IMR-90 (cell line): ENCODE data around the gene SLC22A16. TPM values are rescaled to one million over a fixed set of nuclear protein-coding genes. Genes with fewer than 3 reads are reported as not detected.
A peak's percentile ranks its signal among the peaks of the same experiment; 100 is the strongest.

Experiments
- ATAC-seq: fragments of 200-7000 bp; cut with Tn5 transposase; 2 replicates; pipeline ENCODE4 v1.9.1; 2020; ENCODE audit warnings: low read depth, mild to moderate bottlenecking, moderate library complexity
- BruUV-seq: library from RNA; stranded (reverse); fragments of 400-500 nt; replicated peaks from 2 replicates; lab custom pipeline; 2021; lab: Mats Ljungman, UMichigan
- CTCF ChIA-PET: fragments of 300-600 bp; formaldehyde crosslinking; extraction: SDS; loops from one replicate; lab custom pipeline; 2021; ENCODE audit warnings: antibody characterized with exemption; lab: Yijun Ruan, JAX
- POLR2A ChIA-PET: fragments of 300-600 bp; sonication (Branson Sonifier 250); formaldehyde crosslinking; loops from one replicate; lab custom pipeline; 2022; ENCODE audit warnings: antibody characterized with exemption; ENCODE audit not compliant: unreplicated experiment; lab: Charles Lee
- DNase-seq: peaks from one replicate; pipeline ENCODE4 v3.0.0; 2013
- H2AFZ ChIP-seq: replicated peaks from 2 replicates; pipeline ENCODE3; 2013; ENCODE audit warnings: low read length, mild to moderate bottlenecking; ENCODE audit not compliant: poor library complexity
- H2AK5ac ChIP-seq: 2 replicates; pipeline ENCODE4 v1.6.1; 2013; ENCODE audit warnings: low read depth, low read length, inconsistent platforms
- H2AK9ac ChIP-seq: replicated peaks from 2 replicates; pipeline ENCODE3; 2013; ENCODE audit warnings: mild to moderate bottlenecking, low read depth, low read length, moderate library complexity; ENCODE audit not compliant: poor library complexity
- H2BK120ac ChIP-seq: 2 replicates; pipeline ENCODE4 v1.6.1; 2013; ENCODE audit warnings: low read depth, low read length, inconsistent platforms
- H2BK15ac ChIP-seq: 3 replicates; pipeline ENCODE4 v1.6.1; 2013; ENCODE audit warnings: low read depth, low read length, inconsistent platforms
- H2BK20ac ChIP-seq: 2 replicates; pipeline ENCODE4 v1.6.1; 2013; ENCODE audit warnings: low read depth, mild to moderate bottlenecking, inconsistent platforms, low read length, moderate library complexity
- H2BK5ac ChIP-seq: 2 replicates; pipeline ENCODE4 v1.6.1; 2013; ENCODE audit warnings: mild to moderate bottlenecking, low read depth, low read length, inconsistent platforms; ENCODE audit not compliant: poor library complexity, severe bottlenecking
- H3K14ac ChIP-seq: replicated peaks from 2 replicates; pipeline ENCODE4 v1.6.1; 2013; ENCODE audit warnings: low read depth, low read length, inconsistent platforms
- H3K18ac ChIP-seq: 2 replicates; pipeline ENCODE4 v1.6.1; 2013; ENCODE audit warnings: low read depth, low read length, control low read depth
- H3K23ac ChIP-seq: 2 replicates; pipeline ENCODE4 v1.6.1; 2013; ENCODE audit warnings: low read depth, low read length, inconsistent platforms
- H3K27ac ChIP-seq: 2 replicates; pipeline ENCODE4 v1.5.1; 2013; ENCODE audit warnings: mild to moderate bottlenecking, control low read depth, low read length; ENCODE audit not compliant: insufficient read depth
- H3K27me3 ChIP-seq: 2 replicates; pipeline ENCODE4 v1.6.1; 2013; ENCODE audit warnings: low read length; ENCODE audit not compliant: control insufficient read depth, insufficient read depth
- H3K36me3 ChIP-seq: 2 replicates; pipeline ENCODE4 v1.6.1; 2013; ENCODE audit warnings: low read length, mixed read lengths; ENCODE audit not compliant: control insufficient read depth, insufficient read depth
- H3K4ac ChIP-seq: 2 replicates; pipeline ENCODE4 v1.6.1; 2013; ENCODE audit warnings: low read depth, low read length, inconsistent platforms
- H3K4me1 ChIP-seq: 2 replicates; pipeline ENCODE4 v1.6.1; 2013; ENCODE audit warnings: low read length, mixed read lengths; ENCODE audit not compliant: control insufficient read depth, insufficient read depth
- H3K4me2 ChIP-seq: 2 replicates; pipeline ENCODE4 v1.6.1; 2013; ENCODE audit warnings: low read depth, mild to moderate bottlenecking, control low read depth, low read length, moderate library complexity
- H3K4me3 ChIP-seq: 2 replicates; pipeline ENCODE4 v1.5.1; 2013; ENCODE audit warnings: low read depth, mild to moderate bottlenecking, control low read depth, low read length, moderate library complexity; ENCODE audit not compliant: insufficient read depth
- H3K56ac ChIP-seq: 2 replicates; pipeline ENCODE4 v1.6.1; 2013; ENCODE audit warnings: low read length, inconsistent platforms; ENCODE audit not compliant: insufficient read depth; ENCODE audit errors: extremely low read depth
- H3K79me1 ChIP-seq, 2 experiments: 2 replicates each; pipeline ENCODE4 v1.6.1; 2013; ENCODE audit warnings: low read length in 2 of 2, inconsistent platforms in 1 of 2, low read depth in 1 of 2
- H3K9ac ChIP-seq: 2 replicates; pipeline ENCODE4 v1.6.1; 2013; ENCODE audit warnings: low read depth, low read length, control low read depth
- H3K9me1 ChIP-seq: 2 replicates; pipeline ENCODE4 v1.6.1; 2013; ENCODE audit warnings: low read length, inconsistent platforms; ENCODE audit not compliant: insufficient read depth
- H3K9me3 ChIP-seq: 2 replicates; pipeline ENCODE4 v1.6.1; 2013; ENCODE audit warnings: low read length; ENCODE audit not compliant: control insufficient read depth, insufficient read depth
- H4K20me1 ChIP-seq: 2 replicates; pipeline ENCODE4 v1.6.1; 2013; ENCODE audit warnings: low read length, inconsistent platforms; ENCODE audit not compliant: insufficient read depth
- H4K5ac ChIP-seq: 2 replicates; pipeline ENCODE4 v1.6.1; 2013; ENCODE audit warnings: mild to moderate bottlenecking, low read depth, low read length, control low read depth
- H4K8ac ChIP-seq, 2 experiments: 2 replicates each; pipeline ENCODE4 v1.6.1; 2013; ENCODE audit warnings: low read depth in 2 of 2, low read length in 2 of 2, control low read depth in 1 of 2, inconsistent platforms in 1 of 2
- H4K91ac ChIP-seq: 2 replicates; pipeline ENCODE4 v1.6.1; 2013; ENCODE audit warnings: low read depth, low read length, inconsistent platforms; ENCODE audit not compliant: insufficient read depth
- BHLHE40 ChIP-seq: fragments of 150-350 bp; IDR thresholded peaks from 2 replicates; pipeline ENCODE4 v1.6.1; 2016; ENCODE audit warnings: mild to moderate bottlenecking, low read depth, low read length
- CEBPB ChIP-seq: IDR thresholded peaks from 2 replicates; pipeline ENCODE4 v1.6.1; 2012; ENCODE audit warnings: low read depth, low read length, improper control_type of control experiment
- CHD1 ChIP-seq: IDR thresholded peaks from 2 replicates; pipeline ENCODE4 v1.6.1; 2012; ENCODE audit warnings: low read depth, low read length, improper control_type of control experiment
- ELK1 ChIP-seq: fragments of 150-350 bp; IDR thresholded peaks from 2 replicates; pipeline ENCODE4 v1.6.1; 2016; ENCODE audit warnings: low read depth, mild to moderate bottlenecking, low read length, moderate library complexity, borderline replicate concordance
- FOS ChIP-seq: fragments of 150-350 bp; IDR thresholded peaks from 2 replicates; pipeline ENCODE4 v1.6.1; 2016; ENCODE audit warnings: low read depth, low read length
- MAFK ChIP-seq: IDR thresholded peaks from 2 replicates; pipeline ENCODE4 v1.6.1; 2012; ENCODE audit warnings: low read depth, low read length, improper control_type of control experiment
- MXI1 ChIP-seq: IDR thresholded peaks from 2 replicates; pipeline ENCODE4 v1.6.1; 2012; ENCODE audit warnings: low read depth, mild to moderate bottlenecking, low read length, moderate library complexity, borderline replicate concordance
- NFE2L2 ChIP-seq: fragments of 150-350 bp; IDR thresholded peaks from 2 replicates; pipeline ENCODE4 v1.6.1; 2016; ENCODE audit warnings: low read depth, mild to moderate bottlenecking, low read length
- POLR2A ChIP-seq: IDR thresholded peaks from 2 replicates; pipeline ENCODE4 v1.6.1; 2012; ENCODE audit warnings: mild to moderate bottlenecking, low read depth, low read length
- RAD21 ChIP-seq: IDR thresholded peaks from 2 replicates; pipeline ENCODE4 v1.6.1; 2012; ENCODE audit warnings: low read length, improper control_type of control experiment
- RCOR1 ChIP-seq: IDR thresholded peaks from 2 replicates; pipeline ENCODE4 v1.6.1; 2012; ENCODE audit warnings: mild to moderate bottlenecking, low read length, improper control_type of control experiment; ENCODE audit not compliant: insufficient replicate concordance
- RFX5 ChIP-seq: IDR thresholded peaks from 2 replicates; pipeline ENCODE4 v1.8.0; 2012; ENCODE audit warnings: low read depth, mild to moderate bottlenecking, low read length, moderate library complexity
- SMC3 ChIP-seq: fragments of 150-350 bp; IDR thresholded peaks from 2 replicates; pipeline ENCODE4 v1.6.1; 2016; ENCODE audit warnings: low read depth, mild to moderate bottlenecking, antibody characterized with exemption, low read length, moderate library complexity
- WGBS, 2 experiments: methylation state at CpG; one replicate each; pipeline versions ENCODE4 v1.1.5 to v1.1.7; 2013; ENCODE audit warnings: missing lambda C conversion rate in 2 of 2; ENCODE audit not compliant: insufficient read length in 1 of 2; ENCODE audit errors: extremely low coverage in 2 of 2; 5-methylcytosine and 5-hydroxymethylcytosine counted together
- dilution Hi-C: fragments of 300-500 bp; cut with HindIII; formaldehyde crosslinking; loops from one replicate; pipeline ENCODE4 v1.14.3; 2018; ENCODE audit warnings: low sequenced_read_pairs; ENCODE audit not compliant: unreplicated experiment
- in situ Hi-C: fragments of 300-500 bp; cut with MboI; formaldehyde crosslinking; loops from 3 replicates; pipeline ENCODE4 v1.14.3; 2019; ENCODE audit warnings: low sequenced_read_pairs, inconsistent platforms, mixed read lengths
- intact Hi-C: fragments of 100-400 bp; cut with micrococcal nuclease; formaldehyde crosslinking; loops from 2 replicates; pipeline ENCODE4 v1.10.0; 2022
- polyA plus RNA-seq, 3 experiments: library from polyadenylated mRNA; depleted of rRNA; stranded (reverse); fragments of >200 nt; gene quantifications; 2 replicates each; pipeline ENCODE4 v1.2.3, GENCODE V29; 2012; ENCODE audit warnings: low replicate concordance in 1 of 3
- total RNA-seq: library from RNA; depleted of rRNA; stranded (reverse); fragments of >200 nt; gene quantifications from 2 replicates; pipeline ENCODE4 v1.2.3, GENCODE V29; 2012
- TF ChIP-seq, protein P1 (sequence below): fragments of 150-350 bp; IDR thresholded peaks from 2 replicates; pipeline ENCODE4 v1.6.1; 2017; ENCODE audit warnings: mild to moderate bottlenecking, antibody characterized with exemption, low read length, low read depth
- TF ChIP-seq, protein P2 (sequence below): conservative IDR thresholded peaks from 2 replicates; pipeline ENCODE4 v1.5.1; 2012; ENCODE audit warnings: mild to moderate bottlenecking, low read depth, low read length, improper control_type of control experiment

SLC22A16 gene
- total and polyA plus RNA-seq, 2 of the 4 experiments (the other 2 are of a cell fraction), result not detected

DNA sequence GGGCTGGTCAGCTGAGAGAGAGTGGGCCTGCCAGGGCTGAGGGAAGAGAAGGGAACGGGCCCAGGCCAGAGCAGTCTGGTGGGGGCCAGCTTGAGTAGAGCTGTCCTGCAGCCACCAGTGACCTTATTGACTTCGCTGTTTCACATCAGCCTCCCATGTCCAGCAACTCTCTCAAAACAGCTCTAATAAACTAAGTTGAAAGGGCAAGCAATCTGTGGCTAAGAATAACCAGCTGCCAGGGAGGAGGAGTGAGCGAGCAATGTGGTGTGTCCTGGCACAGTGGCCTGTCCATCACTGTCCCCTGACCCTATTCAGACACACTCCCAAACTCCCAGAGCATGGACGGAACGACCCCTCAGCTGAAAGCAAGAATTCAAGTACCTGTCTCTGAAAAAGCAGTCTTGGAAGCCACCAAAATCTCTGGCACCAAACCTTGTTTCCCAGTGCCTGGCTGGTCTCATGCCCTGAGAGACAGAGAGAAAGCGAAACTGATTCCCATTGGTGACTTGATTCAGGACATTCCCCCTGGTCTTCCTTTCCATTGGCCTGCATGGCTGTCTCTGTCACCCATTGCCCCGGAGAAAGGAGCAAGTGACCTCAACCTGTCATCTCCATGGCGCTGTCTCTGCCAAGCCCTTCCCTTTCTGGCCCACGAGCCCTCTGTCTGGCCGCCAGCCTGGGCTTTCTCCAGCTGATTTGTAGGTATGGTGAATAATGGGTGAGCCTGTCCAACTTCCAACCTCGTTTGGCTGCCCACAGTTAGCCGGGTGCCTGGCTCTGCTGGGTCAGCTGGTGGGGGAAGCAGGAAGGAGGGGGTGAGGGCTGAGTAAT is 61.1 kb downstream of the SLC22A16 start, which contains the start of gene DDO:
Gene DDO (minus strand): TSS at position 490 of the 831 bp plus-strand sequence. CDS start 2,113 bp downstream, outside the sequence.
- H4K20me1 ChIP-seq, result no peaks in the 10 kb centered on the region
- H2AFZ ChIP-seq, result peak within 1 kb of the TSS; percentile 85
- no peak within 1 kb of the TSS for H4K91ac ChIP-seq
- peak within 1 kb of the TSS; percentile 29 for H3K4me3 ChIP-seq
- H2BK20ac ChIP-seq, result no peak within 1 kb of the TSS
- H3K4me1 ChIP-seq, result no peaks in the 10 kb centered on the region
- H3K27me3 ChIP-seq, result peaks cover 2% of the 10 kb centered on the region
- no peak within 1 kb of the TSS for H4K5ac ChIP-seq
- no peaks in the 10 kb centered on the region for H3K36me3 ChIP-seq
- ChIA-PET CTCF (interaction anchor here (0.5 kb wide), 1 partner anchor 314 kb away, joined by 3 read pairs; no protein-coding TSS in a partner anchor), POLR2A (no interaction called here)
- H3K27ac ChIP-seq, result no peak within 1 kb of the TSS
- dilution Hi-C loops (no loop called here), intact Hi-C loops (no loop called here), in situ Hi-C loops (no loop called here)
- no TSS peak for BruUV-seq
- no peak within 1 kb of the TSS for H2BK120ac ChIP-seq
- no peak within 1 kb of the TSS for H2BK5ac ChIP-seq
- no peak within 1 kb of the TSS for H3K56ac ChIP-seq
- H3K14ac ChIP-seq, result 0 out of 2 replicates have a peak within 1 kb of the TSS, but pooled peaks have one; percentile 2
- H3K4ac ChIP-seq, result no peak within 1 kb of the TSS
- H3K9me3 ChIP-seq, result no peaks in the 10 kb centered on the region
- no peak within 1 kb of the TSS for H2AK5ac ChIP-seq
- peak within 1 kb of the TSS; percentile 79 for H3K4me2 ChIP-seq
- H3K9me1 ChIP-seq, result no peaks in the 10 kb centered on the region
- H2AK9ac ChIP-seq, result peak within 1 kb of the TSS; percentile 5
- no peaks in the 10 kb centered on the region for H3K79me1 ChIP-seq
- H3K9ac ChIP-seq, result no peak within 1 kb of the TSS
- DNase-seq (peak; percentile 22), ATAC-seq (peak; percentile 93)
- WGBS, 2 experiments, result 43% methylated on average over 2 of the region's 12 CpGs; no CpG with 5 or more reads in 1 of the 2 experiments
- H2BK15ac ChIP-seq, result no peak within 1 kb of the TSS
- no peak within 1 kb of the TSS for H3K23ac ChIP-seq
- no peak within 1 kb of the TSS for H3K18ac ChIP-seq
- H4K8ac ChIP-seq, result peak within 1 kb of the TSS in 1 of 2 experiments; percentile 24; a peak in 1 of 4 replicates
- TF ChIP-seq FOS (no peak), RCOR1 (no peak), BHLHE40 (no peak), ELK1 (no peak), MAFK (no peak), CEBPB (no peak), RFX5 (no peak), MXI1 (no peak), RAD21 (no peak), SMC3 (no peak), POLR2A (no peak), NFE2L2 (no peak), CHD1 (no peak)
- TF ChIP-seq, protein P1, sequence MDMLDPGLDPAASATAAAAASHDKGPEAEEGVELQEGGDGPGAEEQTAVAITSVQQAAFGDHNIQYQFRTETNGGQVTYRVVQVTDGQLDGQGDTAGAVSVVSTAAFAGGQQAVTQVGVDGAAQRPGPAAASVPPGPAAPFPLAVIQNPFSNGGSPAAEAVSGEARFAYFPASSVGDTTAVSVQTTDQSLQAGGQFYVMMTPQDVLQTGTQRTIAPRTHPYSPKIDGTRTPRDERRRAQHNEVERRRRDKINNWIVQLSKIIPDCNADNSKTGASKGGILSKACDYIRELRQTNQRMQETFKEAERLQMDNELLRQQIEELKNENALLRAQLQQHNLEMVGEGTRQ, result no peak
- TF ChIP-seq, protein P2, sequence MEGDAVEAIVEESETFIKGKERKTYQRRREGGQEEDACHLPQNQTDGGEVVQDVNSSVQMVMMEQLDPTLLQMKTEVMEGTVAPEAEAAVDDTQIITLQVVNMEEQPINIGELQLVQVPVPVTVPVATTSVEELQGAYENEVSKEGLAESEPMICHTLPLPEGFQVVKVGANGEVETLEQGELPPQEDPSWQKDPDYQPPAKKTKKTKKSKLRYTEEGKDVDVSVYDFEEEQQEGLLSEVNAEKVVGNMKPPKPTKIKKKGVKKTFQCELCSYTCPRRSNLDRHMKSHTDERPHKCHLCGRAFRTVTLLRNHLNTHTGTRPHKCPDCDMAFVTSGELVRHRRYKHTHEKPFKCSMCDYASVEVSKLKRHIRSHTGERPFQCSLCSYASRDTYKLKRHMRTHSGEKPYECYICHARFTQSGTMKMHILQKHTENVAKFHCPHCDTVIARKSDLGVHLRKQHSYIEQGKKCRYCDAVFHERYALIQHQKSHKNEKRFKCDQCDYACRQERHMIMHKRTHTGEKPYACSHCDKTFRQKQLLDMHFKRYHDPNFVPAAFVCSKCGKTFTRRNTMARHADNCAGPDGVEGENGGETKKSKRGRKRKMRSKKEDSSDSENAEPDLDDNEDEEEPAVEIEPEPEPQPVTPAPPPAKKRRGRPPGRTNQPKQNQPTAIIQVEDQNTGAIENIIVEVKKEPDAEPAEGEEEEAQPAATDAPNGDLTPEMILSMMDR, result no peak
